PC-3 (cell line): Measurements from ENCODE around the gene NOS1. TPM values are rescaled to one million over a fixed set of nuclear protein-coding genes. Genes with fewer than 3 reads are reported as not detected.
"Not testable (repeated sequence)": the region's sequence is repeated elsewhere in the genome, so short reads cannot be mapped to it uniquely, and the experiment has no call there.

Source experiments
- ATAC-seq: fragments of 200-7000 bp; cut with Tn5 transposase; 2 replicates; pipeline ENCODE4 v1.9.1; 2020; ENCODE audit warnings: mild to moderate bottlenecking, moderate library complexity
- BruUV-seq: library from RNA; stranded (reverse); fragments of 400-500 nt; replicated peaks from 2 replicates; lab custom pipeline; 2021; lab: Mats Ljungman, UMichigan
- CTCF ChIA-PET: fragments of 300-600 bp; sonication (Branson Sonifier 250); formaldehyde crosslinking; loops from one replicate; lab custom pipeline; 2022; ENCODE audit warnings: antibody characterized with exemption; lab: Charles Lee
- POLR2A ChIA-PET: fragments of 300-600 bp; sonication (Branson Sonifier 250); formaldehyde crosslinking; loops from one replicate; lab custom pipeline; 2022; ENCODE audit warnings: antibody characterized with exemption; ENCODE audit not compliant: unreplicated experiment; lab: Charles Lee
- DNase-seq: peaks from one replicate; pipeline ENCODE4 v3.0.0-alpha.2; 2015
- H2AFZ ChIP-seq: fragments of 300-600 bp; sonication (generic); 2 replicates; pipeline ENCODE4 v1.6.0; 2016; ENCODE audit warnings: antibody characterized with exemption, low read length
- H3F3A ChIP-seq: fragments of 300-600 bp; sonication (generic); one replicate; pipeline ENCODE4 v1.6.0; 2017; ENCODE audit warnings: antibody characterized with exemption, low read length, control low read depth, mild to moderate bottlenecking; ENCODE audit not compliant: unreplicated experiment
- H3K27ac ChIP-seq: fragments of 300-600 bp; sonication (generic); 2 replicates; pipeline ENCODE4 v1.5.1; 2016; ENCODE audit warnings: mild to moderate bottlenecking, low read length
- H3K27me3 ChIP-seq: fragments of 300-600 bp; sonication (generic); 2 replicates; pipeline ENCODE4 v1.6.1; 2016; ENCODE audit warnings: low read length, mixed read lengths
- H3K36me3 ChIP-seq: fragments of 300-600 bp; sonication (generic); 2 replicates; pipeline ENCODE4 v1.6.1; 2016; ENCODE audit warnings: low read depth, mixed run types, low read length, mixed read lengths
- H3K4me1 ChIP-seq: fragments of 300-600 bp; sonication (generic); 2 replicates; pipeline ENCODE4 v1.5.1; 2016; ENCODE audit warnings: low read length; ENCODE audit not compliant: insufficient read depth
- H3K4me2 ChIP-seq: fragments of 300-600 bp; sonication (generic); 2 replicates; pipeline ENCODE4 v1.6.0; 2016; ENCODE audit warnings: low read length
- H3K4me3 ChIP-seq: fragments of 300-600 bp; sonication (generic); 2 replicates; pipeline ENCODE4 v1.5.1; 2016; ENCODE audit warnings: mild to moderate bottlenecking, low read length, mixed read lengths
- H3K79me2 ChIP-seq: fragments of 300-600 bp; sonication (generic); 2 replicates; pipeline ENCODE4 v1.6.1; 2017; ENCODE audit warnings: low read length, mixed read lengths
- H3K9ac ChIP-seq: fragments of 300-600 bp; sonication (generic); 2 replicates; pipeline ENCODE4 v1.6.0; 2016; ENCODE audit warnings: mild to moderate bottlenecking, low read length
- H3K9me2 ChIP-seq: fragments of 300-600 bp; sonication (generic); replicated peaks from 2 replicates; pipeline ENCODE4 v1.6.1; 2016; ENCODE audit warnings: mixed run types, low read length, mixed read lengths
- H3K9me3 ChIP-seq: fragments of 300-600 bp; sonication (generic); 2 replicates; pipeline ENCODE4 v1.6.1; 2016; ENCODE audit warnings: low read length, mixed read lengths
- H4K20me1 ChIP-seq: fragments of 300-600 bp; sonication (generic); 2 replicates; pipeline ENCODE4 v1.6.1; 2016; ENCODE audit warnings: low read length, mixed read lengths
- EZH2 ChIP-seq: fragments of 300-600 bp; sonication (generic); IDR thresholded peaks from one replicate; pipeline ENCODE4 v1.6.1; 2017; ENCODE audit warnings: antibody characterized with exemption, mild to moderate bottlenecking, low read length; ENCODE audit not compliant: unreplicated experiment
- EZH2phosphoT487 ChIP-seq: fragments of 300-600 bp; sonication (generic); IDR thresholded peaks from 2 replicates; pipeline ENCODE4 v1.6.1; 2018; ENCODE audit warnings: mild to moderate bottlenecking, antibody characterized with exemption, low read length, borderline replicate concordance
- intact Hi-C: fragments of 100-400 bp; cut with micrococcal nuclease; formaldehyde crosslinking; loops from 2 replicates; pipeline ENCODE4 v1.9.0; 2023
- total RNA-seq: library from RNA; depleted of rRNA; stranded (reverse); fragments of >200 nt; gene quantifications from 2 replicates; pipeline ENCODE4 v1.2.3, GENCODE V29; 2014
- TF ChIP-seq, protein P1 (sequence below): fragments of 300-600 bp; sonication (generic); conservative IDR thresholded peaks from 2 replicates; pipeline ENCODE4 v1.5.1; 2017; ENCODE audit warnings: antibody characterized with exemption, low read depth, mild to moderate bottlenecking, low read length

NOS1 gene
- total RNA-seq, 1 experiment from 2014 or later, result 0.11 TPM

DNA sequence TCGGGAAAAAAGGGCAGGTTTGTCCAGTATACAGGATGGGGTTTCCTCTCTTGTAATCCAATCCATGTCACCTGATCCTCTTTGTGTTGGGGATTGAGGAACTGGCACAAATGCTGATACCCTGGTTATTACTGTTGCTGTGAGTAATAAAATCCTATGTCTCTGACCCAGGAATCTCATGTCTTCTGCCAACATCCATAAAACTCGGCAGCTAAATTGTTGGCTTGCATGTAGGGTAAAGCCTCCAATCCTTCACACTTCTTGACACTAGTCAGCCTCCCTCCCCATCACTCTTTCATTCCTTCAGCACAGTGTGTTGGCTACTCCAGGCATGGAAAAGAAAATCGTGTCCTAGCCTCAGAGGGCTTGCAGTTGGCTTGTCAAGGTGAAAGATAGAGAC is 9.2 kb upstream of the NOS1 start:
- TF ChIP-seq, protein P1, sequence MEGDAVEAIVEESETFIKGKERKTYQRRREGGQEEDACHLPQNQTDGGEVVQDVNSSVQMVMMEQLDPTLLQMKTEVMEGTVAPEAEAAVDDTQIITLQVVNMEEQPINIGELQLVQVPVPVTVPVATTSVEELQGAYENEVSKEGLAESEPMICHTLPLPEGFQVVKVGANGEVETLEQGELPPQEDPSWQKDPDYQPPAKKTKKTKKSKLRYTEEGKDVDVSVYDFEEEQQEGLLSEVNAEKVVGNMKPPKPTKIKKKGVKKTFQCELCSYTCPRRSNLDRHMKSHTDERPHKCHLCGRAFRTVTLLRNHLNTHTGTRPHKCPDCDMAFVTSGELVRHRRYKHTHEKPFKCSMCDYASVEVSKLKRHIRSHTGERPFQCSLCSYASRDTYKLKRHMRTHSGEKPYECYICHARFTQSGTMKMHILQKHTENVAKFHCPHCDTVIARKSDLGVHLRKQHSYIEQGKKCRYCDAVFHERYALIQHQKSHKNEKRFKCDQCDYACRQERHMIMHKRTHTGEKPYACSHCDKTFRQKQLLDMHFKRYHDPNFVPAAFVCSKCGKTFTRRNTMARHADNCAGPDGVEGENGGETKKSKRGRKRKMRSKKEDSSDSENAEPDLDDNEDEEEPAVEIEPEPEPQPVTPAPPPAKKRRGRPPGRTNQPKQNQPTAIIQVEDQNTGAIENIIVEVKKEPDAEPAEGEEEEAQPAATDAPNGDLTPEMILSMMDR, result no peak
- TF ChIP-seq EZH2phosphoT487 (no peak), EZH2 (no peak)
- Histone ChIP-seq H4K20me1 (no peaks in the 10 kb centered on the region), H3K9me3 (0 out of 2 replicates have a peak, but pooled peaks cover 6% of the 10 kb centered on the region), H3K9me2 (no peaks in the 10 kb centered on the region), H3F3A (no peaks in the 10 kb centered on the region), H3K4me3 (no peak overlapping the region), H3K79me2 (no peaks in the 10 kb centered on the region), H3K27ac (no peak overlapping the region), H3K9ac (no peak overlapping the region), H3K4me2 (no peak overlapping the region), H3K4me1 (no peaks in the 10 kb centered on the region), H3K36me3 (no peaks in the 10 kb centered on the region), H3K27me3 (0 out of 2 replicates have a peak, but pooled peaks cover 2% of the 10 kb centered on the region), H2AFZ (no peak overlapping the region)
- ChIA-PET CTCF (interaction anchor here (0.6 to 1.1 kb wide), 3 partner anchors 219 to 483 kb away, joined by 4 read pairs; no protein-coding TSS in a partner anchor), POLR2A (no interaction called here)
- intact Hi-C loops, result no loop called here
- BruUV-seq, result no TSS peak
- ATAC-seq (no peak), DNase-seq (no peak)

DNA sequence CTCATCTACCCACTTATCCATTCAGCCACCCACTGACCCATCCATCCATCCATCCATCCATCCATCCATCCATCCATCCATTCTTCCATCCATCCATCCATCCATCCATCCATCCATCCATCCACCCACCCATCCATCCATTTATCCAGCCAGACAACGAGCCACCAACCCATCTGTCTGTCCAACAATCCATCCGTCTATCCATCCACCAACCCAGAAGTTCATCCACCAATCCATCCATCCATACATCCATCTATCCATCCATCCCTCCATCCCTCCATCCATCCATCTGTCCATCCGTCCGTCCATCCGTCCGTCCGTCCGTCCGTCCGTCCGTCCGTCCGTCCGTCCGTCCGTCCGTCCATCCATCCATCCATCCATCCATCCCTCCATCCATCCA is 8.6 kb upstream of the NOS1 start:
- H3K9ac ChIP-seq, DNase-seq, H3K36me3 ChIP-seq, POLR2A ChIA-PET, H3K27ac ChIP-seq, H3K4me2 ChIP-seq, ATAC-seq, H3K9me2 ChIP-seq, H2AFZ ChIP-seq, H3K9me3 ChIP-seq, H4K20me1 ChIP-seq, BruUV-seq, H3F3A ChIP-seq, H3K79me2 ChIP-seq, H3K27me3 ChIP-seq, H3K4me3 ChIP-seq, H3K4me1 ChIP-seq: not testable (repeated sequence)
- intact Hi-C loops, result loop anchor here (5.0 kb wide), 2 partner anchors 117 to 317 kb away; no protein-coding TSS in a partner anchor
- CTCF ChIA-PET, result interaction anchor here (0.6 to 1.1 kb wide), 3 partner anchors 219 to 484 kb away, joined by 4 read pairs; no protein-coding TSS in a partner anchor

DNA sequence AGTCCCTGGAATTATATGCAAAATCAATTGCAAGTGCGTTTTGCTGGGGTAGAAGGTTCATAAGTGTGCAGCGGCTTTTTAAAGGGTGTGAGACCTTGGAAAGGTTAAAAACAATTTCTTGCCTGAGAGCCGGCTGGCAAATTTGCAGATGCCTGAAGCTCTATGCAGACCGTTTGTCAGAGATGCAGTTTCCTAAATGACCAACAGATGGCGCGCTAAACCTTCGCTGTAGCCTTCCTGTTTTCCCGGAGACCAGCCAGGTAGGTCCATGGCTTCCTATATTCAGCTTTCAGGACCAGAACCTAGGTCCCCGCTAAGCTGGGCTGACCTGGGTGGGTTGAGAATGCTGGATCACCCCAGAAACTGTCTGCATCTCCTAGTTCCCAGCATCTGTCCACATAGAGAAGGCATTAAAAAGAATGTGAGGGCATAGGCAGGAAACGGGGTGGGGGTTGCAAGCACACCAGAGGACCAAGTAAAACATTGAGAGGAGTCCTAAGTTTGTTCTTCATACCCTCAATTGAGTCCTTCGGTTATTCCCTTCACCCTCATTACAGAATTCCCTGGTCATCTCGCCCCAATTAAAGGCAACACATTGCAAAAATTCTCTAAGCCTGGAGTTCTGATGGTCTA is 5.7 kb upstream of the NOS1 start:
- Histone ChIP-seq H3K36me3 (no peaks in the 10 kb centered on the region), H3K4me3 (no peak overlapping the region), H3K9me2 (no peaks in the 10 kb centered on the region), H3K9me3 (0 out of 2 replicates have a peak, but pooled peaks cover 6% of the 10 kb centered on the region), H4K20me1 (no peaks in the 10 kb centered on the region), H3K27ac (no peak overlapping the region), H3K4me1 (no peaks in the 10 kb centered on the region), H3K9ac (no peak overlapping the region), H3K4me2 (no peak overlapping the region), H2AFZ (0 out of 2 replicates have a peak overlapping the region, but pooled peaks have one; percentile 27), H3K79me2 (no peaks in the 10 kb centered on the region), H3F3A (no peaks in the 10 kb centered on the region), H3K27me3 (peaks cover 31% of the 10 kb centered on the region)
- CTCF ChIA-PET, result interaction anchor here (0.6 to 2.3 kb wide), 23 partner anchors 20 to 483 kb away, joined by 3 to 30 read pairs (median 5); no protein-coding TSS in a partner anchor
- BruUV-seq, result no TSS peak
- TF ChIP-seq, protein P1, result peak; percentile 96
- TF ChIP-seq EZH2, result no peak
- TF ChIP-seq EZH2phosphoT487, result no peak
- POLR2A ChIA-PET, result no interaction called here
- DNase-seq, result peak; percentile 96
- ATAC-seq, result peak; percentile 78
- intact Hi-C loops, result loop anchor here (1.0 to 5.0 kb wide), 7 partner anchors 36 to 484 kb away; no protein-coding TSS in a partner anchor
